HuH-7.5 (cell line): Measurements from ENCODE around the gene ARHGDIA.
"Not testable (repeated sequence)": the region's sequence is repeated elsewhere in the genome, so short reads cannot be mapped to it uniquely, and the experiment has no call there.

Source experiments
- DNase-seq: peaks from one replicate; pipeline ENCODE4 v3.0.0; 2011; ENCODE audit warnings: low spot score

The ARHGDIA gene

DNA sequence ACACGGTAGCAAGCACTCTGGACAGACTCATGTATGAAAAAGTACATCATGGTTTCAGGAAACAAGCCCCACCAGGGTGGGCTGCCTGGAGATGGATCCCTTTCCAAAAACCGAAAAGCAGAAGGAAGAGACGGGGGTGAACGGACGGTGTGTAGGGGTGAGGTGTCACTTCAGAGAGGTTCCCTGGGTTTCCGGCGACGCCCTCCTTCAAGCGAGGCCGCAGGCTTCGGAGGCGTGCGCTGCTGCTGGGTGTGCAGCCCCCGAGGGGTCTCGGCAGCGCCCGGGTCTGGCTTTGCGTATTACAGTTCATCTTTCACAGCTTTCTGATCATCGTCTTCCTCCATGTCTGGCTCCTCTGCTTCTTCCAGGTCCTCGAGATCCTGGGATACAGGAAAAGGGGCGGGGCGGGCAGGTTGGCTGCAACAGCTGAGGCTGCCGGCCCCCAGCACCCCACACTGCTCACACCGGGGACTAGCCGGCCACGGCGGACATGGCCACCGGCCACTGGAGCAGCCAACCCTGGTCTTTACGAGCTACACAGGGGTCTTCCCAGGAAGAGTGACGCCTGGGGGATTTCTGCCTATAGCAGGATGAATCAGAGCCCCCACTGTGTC lies 27.3 kb downstream of the ARHGDIA start:
- DNase-seq = no peak

DNA sequence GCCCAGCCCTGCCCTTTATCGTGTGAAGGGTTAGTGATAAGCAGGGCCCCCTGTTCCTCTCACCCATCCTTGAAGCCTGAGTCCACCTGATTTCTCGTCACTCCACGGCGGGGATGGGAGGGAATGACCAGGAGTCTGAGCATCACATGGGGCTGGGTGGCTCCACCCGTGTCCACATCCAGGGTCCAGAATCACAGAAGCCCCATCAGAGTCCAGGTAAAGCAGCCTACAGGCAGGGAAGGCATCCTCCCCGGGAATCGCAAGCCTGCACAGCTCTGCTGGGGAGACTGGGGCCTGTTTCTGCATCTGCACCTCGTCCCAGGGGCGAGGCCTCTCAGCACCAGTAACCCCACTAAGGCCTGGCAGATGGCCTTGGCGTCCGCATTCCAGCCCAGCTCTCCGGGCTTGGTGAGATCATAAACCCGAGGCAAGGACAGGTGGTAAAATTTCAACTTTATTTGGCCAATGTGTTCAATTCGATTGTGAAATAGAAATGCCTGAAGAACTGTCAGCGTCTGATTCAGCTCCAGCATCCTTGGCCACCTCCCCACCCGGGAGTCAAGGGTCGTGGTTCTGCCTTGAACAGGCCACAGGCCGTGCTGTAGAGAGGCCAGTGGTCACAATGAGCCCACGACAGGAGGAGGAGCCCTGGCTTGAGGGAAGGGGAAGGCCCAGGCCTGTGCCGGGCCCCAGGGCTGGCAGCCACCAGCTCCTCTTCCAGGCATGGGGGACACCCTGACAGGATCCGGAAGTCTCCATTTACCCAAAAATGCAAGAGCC lies 28.2 kb downstream of the ARHGDIA start:
- no peak for DNase-seq

DNA sequence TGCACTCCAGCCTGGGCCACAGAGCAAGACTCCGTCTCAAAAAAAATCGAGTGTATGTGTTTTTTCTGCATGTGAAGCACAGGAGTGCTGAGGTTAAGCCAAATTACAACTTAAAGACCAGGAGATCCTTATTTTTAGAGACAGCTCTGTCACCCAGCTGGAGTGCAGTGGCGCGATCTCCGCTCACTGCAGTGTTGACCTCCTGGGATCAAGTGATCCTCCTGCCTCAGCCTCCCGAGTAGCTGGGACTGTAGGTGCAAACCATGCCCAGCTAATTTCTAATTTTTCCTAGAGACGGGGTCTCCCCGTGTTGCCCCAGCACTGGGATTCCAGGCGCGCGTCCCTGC lies 28.8 kb downstream of the ARHGDIA start:
- DNase-seq = no peak

GRCh38 chr17:81841866-81842265 lies 29.3 kb downstream of the ARHGDIA start:
- DNase-seq = no peak

GRCh38 chr17:81840826-81841778 lies 30.0 kb downstream of the ARHGDIA start:
- DNase-seq = no peak

GRCh38 chr17:81840059-81840458 lies 31.1 kb downstream of the ARHGDIA start:
- DNase-seq = not testable (repeated sequence)

- no peak for DNase-seq
Observed at GRCh38 chr17:81839301-81839700, 31.8 kb downstream of the ARHGDIA start.

- no peak for DNase-seq
Observed at GRCh38 chr17:81838753-81839255, 32.3 kb downstream of the ARHGDIA start.

- DNase-seq = no peak
Observed at GRCh38 chr17:81837641-81838040, 33.5 kb downstream of the ARHGDIA start.

DNA sequence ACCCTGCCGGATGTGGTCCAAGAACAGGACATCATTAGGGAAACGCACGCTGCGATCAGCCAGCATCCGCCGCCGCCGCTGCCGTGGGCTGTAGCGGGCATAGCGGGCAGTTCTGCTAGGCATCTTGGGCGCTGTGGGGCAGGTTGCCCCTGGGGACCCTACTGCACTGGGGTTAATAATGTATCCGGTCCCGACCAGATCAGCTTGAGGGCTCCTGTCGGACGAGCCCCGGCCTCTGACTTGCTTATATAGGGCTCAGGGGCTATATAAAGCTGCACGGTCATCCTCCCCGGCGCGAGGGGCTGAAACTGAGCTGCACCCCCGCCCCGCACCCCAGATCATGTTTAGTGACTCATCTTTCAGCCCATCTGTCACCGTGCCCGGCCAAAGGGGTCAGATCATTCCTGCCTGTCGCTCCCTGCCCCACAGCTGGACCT lies 36.3 kb downstream of the ARHGDIA start, which contains the start of gene PPP1R27:
Gene PPP1R27 (minus strand): TSS at position 220 of the 437 bp plus-strand sequence. CDS start 97 bp downstream, at position 123.
- no peak for DNase-seq

DNA sequence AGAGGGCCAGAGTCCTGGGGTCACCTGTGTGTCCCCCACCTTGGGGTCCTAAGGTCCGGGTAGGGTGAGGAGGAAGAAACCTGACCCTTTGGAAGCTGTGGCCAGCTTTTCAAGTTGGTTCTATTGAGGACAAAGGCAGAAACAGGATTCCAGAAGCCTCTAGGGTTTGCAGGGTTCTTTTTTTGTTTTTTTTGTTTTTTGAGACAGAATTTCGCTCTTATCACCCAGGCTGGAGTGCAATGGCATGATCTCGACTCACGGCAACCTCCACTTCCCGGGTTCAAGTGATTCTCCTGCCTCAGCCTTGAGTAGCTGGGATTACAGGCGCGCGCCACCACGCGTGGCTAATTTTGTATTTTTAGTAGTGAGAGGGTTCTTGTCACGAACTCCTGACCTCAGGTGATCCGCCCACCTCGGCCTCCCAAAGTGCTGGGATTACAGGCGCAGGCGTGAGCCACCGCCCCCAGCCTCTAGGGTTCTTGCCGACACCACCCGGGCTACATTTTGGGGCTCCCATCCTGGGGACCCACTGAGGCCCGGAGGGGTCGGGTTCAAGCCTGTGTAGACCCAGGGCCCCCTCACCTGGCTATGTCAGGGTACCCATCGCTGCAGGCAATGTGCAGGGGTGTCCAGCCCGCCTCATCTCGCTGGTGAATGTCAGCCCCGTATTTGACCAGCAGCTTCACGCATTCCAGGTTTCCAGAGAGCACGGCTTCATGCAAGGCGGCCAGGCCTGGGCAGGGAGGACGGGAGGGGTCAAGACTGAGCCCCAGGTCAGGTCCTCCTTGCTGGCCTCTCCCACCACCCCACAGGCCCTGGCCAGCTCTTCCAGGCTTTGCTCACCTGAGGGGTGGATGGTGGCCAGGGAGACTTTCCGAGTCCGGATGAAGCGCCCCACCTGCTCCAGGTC lies 37.0 kb downstream of the ARHGDIA start:
- DNase-seq = no peak

- DNase-seq = peak; percentile 95
Observed at GRCh38 chr17:81833160-81833920, 37.8 kb downstream of the ARHGDIA start, which contains the start of gene MCRIP1. Gene MCRIP1, minus strand, starts transcription at chr17:81833291. Its CDS starts 8,785 bp downstream, at chr17:81824506.

DNA sequence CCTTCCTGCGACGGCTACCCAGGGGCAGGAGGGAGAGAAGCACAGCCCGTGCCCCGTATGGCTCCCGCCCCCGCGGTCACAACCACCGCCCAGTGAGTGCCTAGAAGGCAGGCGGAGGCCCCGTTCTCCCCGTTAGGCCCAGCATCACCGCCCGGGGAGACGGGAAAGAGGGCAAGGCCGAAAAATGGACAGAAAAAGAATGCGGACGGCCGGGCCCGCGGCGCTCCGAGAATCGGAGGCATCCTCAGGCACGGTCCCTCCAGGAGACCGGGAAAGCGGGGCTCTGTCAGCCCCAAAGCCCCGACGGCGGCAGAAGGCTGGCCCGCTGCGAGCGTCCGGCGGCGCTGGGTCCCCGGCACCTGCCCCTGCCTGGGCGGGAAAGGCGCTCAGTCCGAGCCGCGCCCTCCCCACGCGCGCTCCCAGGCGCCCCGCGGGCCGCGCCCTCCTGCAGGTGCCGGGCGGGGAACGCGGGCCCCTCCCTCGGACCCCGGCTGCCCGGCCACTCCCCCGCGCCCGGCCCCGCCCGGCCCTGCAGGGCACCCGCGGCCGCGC lies 38.5 kb downstream of the ARHGDIA start:
- DNase-seq = no peak

DNA sequence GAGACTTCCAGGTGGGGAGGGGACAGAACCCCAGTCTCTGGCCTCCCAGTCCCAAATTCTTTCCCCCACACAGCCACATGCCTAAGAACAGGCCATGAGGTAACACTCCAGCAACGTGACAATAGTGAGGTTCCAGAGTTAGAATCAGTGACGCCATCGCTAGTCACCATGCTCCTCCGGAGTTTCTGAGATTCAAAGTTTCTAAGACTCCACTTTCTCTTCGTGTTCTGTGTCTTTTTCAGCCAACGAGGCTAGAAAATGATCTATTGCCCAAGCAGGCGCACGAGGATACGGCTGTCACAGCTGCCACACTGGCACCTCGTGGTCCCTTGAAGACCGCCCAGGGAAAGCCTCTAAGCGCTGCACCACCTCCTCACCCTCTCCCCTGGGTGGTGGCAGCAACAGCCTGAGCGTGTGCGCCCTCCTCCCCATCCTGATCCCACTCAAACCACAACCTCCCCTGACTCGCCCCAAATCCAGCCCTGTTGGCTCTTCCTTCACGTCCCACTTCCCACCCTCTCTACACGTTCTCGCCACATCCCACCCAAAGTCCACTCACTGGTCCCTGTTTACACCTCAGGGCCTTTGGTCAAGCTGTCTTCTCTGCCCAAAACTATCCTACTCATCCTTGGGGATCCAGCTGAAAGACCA lies 39.1 kb downstream of the ARHGDIA start:
- DNase-seq = no peak

DNA sequence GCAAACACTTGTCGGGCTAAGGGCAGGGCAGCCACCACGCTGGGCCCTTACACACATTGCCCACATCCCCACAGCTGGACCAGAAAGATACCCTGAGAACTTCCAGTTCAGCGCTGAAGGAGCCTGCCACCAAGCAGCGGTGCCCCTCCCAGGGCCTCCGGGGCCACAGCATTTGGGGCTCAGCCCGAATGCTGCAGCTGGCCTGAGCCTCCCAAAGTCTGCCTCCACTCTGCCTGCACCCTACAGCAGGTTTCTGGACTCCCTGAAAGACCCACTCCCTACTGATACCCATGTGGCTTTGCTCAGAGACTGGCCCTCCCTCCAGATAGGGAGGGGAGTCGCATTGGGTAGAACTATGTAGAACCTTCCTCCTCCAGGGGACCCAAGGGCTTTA lies 39.6 kb downstream of the ARHGDIA start:
- DNase-seq = no peak

- no peak for DNase-seq
Observed at GRCh38 chr17:81829858-81830257, 41.3 kb downstream of the ARHGDIA start.

DNA sequence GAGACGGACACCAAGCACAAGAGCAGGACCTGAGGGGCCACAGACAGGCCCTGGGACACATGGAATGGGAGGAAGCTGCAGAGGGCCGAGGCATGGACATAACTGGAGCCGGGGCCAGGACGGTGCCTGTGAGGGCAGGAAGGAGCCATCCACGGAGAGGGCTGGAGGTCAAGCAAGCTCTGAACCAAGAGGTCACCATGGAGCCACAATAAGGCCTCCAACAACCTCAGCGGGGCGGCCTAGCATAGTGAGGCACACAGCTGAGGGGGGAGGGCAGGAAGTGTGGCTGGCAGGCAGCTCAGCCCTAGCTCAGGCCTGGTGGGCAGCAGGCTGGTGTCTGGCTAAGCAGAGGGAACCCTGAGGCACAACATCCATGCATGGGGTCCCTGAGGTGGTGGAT lies 42.5 kb downstream of the ARHGDIA start:
- no peak for DNase-seq

- DNase-seq = no peak
Observed at GRCh38 chr17:81825841-81826466, 45.2 kb downstream of the ARHGDIA start.

DNA sequence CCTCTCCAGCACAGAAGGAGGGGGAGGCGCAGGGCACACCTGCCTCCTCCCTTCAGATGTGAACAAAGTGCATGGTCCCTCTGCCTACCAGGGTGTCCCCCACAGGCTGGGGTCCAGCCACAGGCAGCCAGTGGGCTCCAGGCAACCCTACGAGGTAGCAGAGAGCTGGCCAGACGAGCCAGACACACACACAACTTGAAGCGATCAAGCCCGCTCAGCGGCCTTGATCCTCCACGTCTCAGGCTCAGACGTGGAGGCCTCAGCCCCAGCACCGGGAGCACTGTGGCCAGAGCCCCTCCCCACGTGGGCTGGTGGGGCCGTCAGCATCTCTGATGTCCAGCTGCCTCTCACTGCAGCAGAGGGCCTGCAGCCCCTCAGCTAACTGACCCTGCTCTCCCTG lies 46.5 kb downstream of the ARHGDIA start:
- no peak for DNase-seq
